GM21447 (cell line): ENCODE results near the gene AGBL4.
"Not testable (repeated sequence)": the region's sequence is repeated elsewhere in the genome, so short reads cannot be mapped to it uniquely, and the experiment has no call there.

ENCODE experiments used
- ATAC-seq: cut with Tn5 transposase; IDR thresholded peaks from one replicate; pipeline ENCODE4 v1.9.1; 2021; ENCODE audit not compliant: unreplicated experiment

The AGBL4 gene

GRCh38 chr1:49448200-49448599 lies 575.6 kb downstream of the AGBL4 start:
- ATAC-seq: no peak

GRCh38 chr1:49436865-49437264 lies 586.9 kb downstream of the AGBL4 start:
- no peak for ATAC-seq

GRCh38 chr1:49435291-49435690 lies 588.5 kb downstream of the AGBL4 start:
- no peak for ATAC-seq

GRCh38 chr1:49424782-49425181 lies 599.0 kb downstream of the AGBL4 start:
- ATAC-seq: no peak

- ATAC-seq: no peak
Measured at GRCh38 chr1:49416758-49417157, 607.0 kb downstream of the AGBL4 start.

- no peak for ATAC-seq
Measured at GRCh38 chr1:49408346-49408745, 615.4 kb downstream of the AGBL4 start.

- ATAC-seq: no peak
Measured at GRCh38 chr1:49397086-49397485, 626.7 kb downstream of the AGBL4 start.

- ATAC-seq: no peak
Measured at GRCh38 chr1:49394200-49394599, 629.6 kb downstream of the AGBL4 start.

GRCh38 chr1:49389699-49390098 lies 634.1 kb downstream of the AGBL4 start:
- no peak for ATAC-seq

- ATAC-seq: no peak
Measured at GRCh38 chr1:49364676-49365075, 659.1 kb downstream of the AGBL4 start.

- no peak for ATAC-seq
Measured at GRCh38 chr1:49363628-49364027, 660.1 kb downstream of the AGBL4 start.

GRCh38 chr1:49358036-49358435 lies 665.7 kb downstream of the AGBL4 start:
- no peak for ATAC-seq

GRCh38 chr1:49356594-49356993 lies 667.2 kb downstream of the AGBL4 start:
- no peak for ATAC-seq

GRCh38 chr1:49351768-49352167 lies 672.0 kb downstream of the AGBL4 start:
- no peak for ATAC-seq

GRCh38 chr1:49346767-49347349 lies 676.9 kb downstream of the AGBL4 start:
- no peak for ATAC-seq

- no peak for ATAC-seq
Measured at GRCh38 chr1:49340576-49340975, 683.2 kb downstream of the AGBL4 start.

GRCh38 chr1:49339043-49339442 lies 684.7 kb downstream of the AGBL4 start:
- ATAC-seq: no peak

GRCh38 chr1:49337251-49337650 lies 686.5 kb downstream of the AGBL4 start:
- no peak for ATAC-seq

- ATAC-seq: no peak
Measured at GRCh38 chr1:49333906-49334305, 689.8 kb downstream of the AGBL4 start.

GRCh38 chr1:49331066-49331852 lies 692.5 kb downstream of the AGBL4 start:
- ATAC-seq: no peak

- no peak for ATAC-seq
Measured at GRCh38 chr1:49323925-49324540, 699.7 kb downstream of the AGBL4 start.

GRCh38 chr1:49320493-49320892 lies 703.3 kb downstream of the AGBL4 start:
- ATAC-seq: not testable (repeated sequence)
